DND-41 (cell line): Measurements from ENCODE around the gene SEPTIN6.
"Not testable (repeated sequence)": the region's sequence is repeated elsewhere in the genome, so short reads cannot be mapped to it uniquely, and the experiment has no call there.

ENCODE experiments used
- ATAC-seq: fragments of 200-7000 bp; cut with Tn5 transposase; 3 replicates; pipeline ENCODE4 v1.9.1; 2021; ENCODE audit warnings: low read depth; ENCODE audit not compliant: insufficient read depth
- DNase-seq: peaks from one replicate; pipeline ENCODE4 v3.0.0-alpha.2; 2020
- H2AFZ ChIP-seq: 2 replicates; pipeline ENCODE4 v1.6.0; 2012; ENCODE audit warnings: low read depth, low read length
- H3K27ac ChIP-seq: 2 replicates; pipeline ENCODE4 v1.5.1; 2012; ENCODE audit warnings: low read length, inconsistent platforms
- H3K27me3 ChIP-seq: fragments of 200-600 bp; sonication (generic); 2 replicates; pipeline ENCODE4 v1.6.0; 2012; ENCODE audit warnings: low read length, mild to moderate bottlenecking, inconsistent platforms; ENCODE audit not compliant: insufficient read depth, poor library complexity
- H3K36me3 ChIP-seq: 2 replicates; pipeline ENCODE4 v1.5.1; 2012; ENCODE audit warnings: low read length, inconsistent platforms; ENCODE audit not compliant: insufficient read depth
- H3K4me1 ChIP-seq: 2 replicates; pipeline ENCODE4 v1.5.1; 2012; ENCODE audit warnings: mild to moderate bottlenecking, low read length; ENCODE audit not compliant: insufficient read depth
- H3K4me2 ChIP-seq: 2 replicates; pipeline ENCODE4 v1.6.0; 2012; ENCODE audit warnings: mild to moderate bottlenecking, moderate library complexity, low read length, inconsistent platforms; ENCODE audit not compliant: insufficient read depth
- H3K4me3 ChIP-seq, 2 experiments: fragments of 200-600 bp in 1 of 2; shearing (Covaris generic) in 1 of 2; 2 replicates each; pipeline ENCODE4 v1.5.1; 2012 to 2016; ENCODE audit warnings: inconsistent platforms in 2 of 2, low read length in 2 of 2, mild to moderate bottlenecking in 2 of 2, low read depth in 1 of 2, moderate library complexity in 1 of 2
- H3K79me2 ChIP-seq: 2 replicates; pipeline ENCODE4 v1.6.0; 2012; ENCODE audit warnings: low read length, inconsistent platforms; ENCODE audit not compliant: insufficient read depth
- H3K9ac ChIP-seq: 2 replicates; pipeline ENCODE4 v1.6.0; 2012; ENCODE audit warnings: low read depth, mild to moderate bottlenecking, inconsistent platforms, low read length, moderate library complexity
- H3K9me3 ChIP-seq: 2 replicates; pipeline ENCODE4 v1.5.1; 2012; ENCODE audit warnings: low read length, moderate library complexity, mild to moderate bottlenecking, inconsistent platforms; ENCODE audit not compliant: insufficient read depth, severe bottlenecking
- H4K20me1 ChIP-seq: 2 replicates; pipeline ENCODE4 v1.6.0; 2012; ENCODE audit warnings: low read length; ENCODE audit not compliant: insufficient read depth
- EZH2 ChIP-seq: IDR thresholded peaks from 3 replicates; pipeline ENCODE4 v1.6.1; 2012; ENCODE audit warnings: borderline replicate concordance, low read depth, mild to moderate bottlenecking, moderate library complexity, low read length, inconsistent platforms; ENCODE audit not compliant: severe bottlenecking
- TF ChIP-seq, protein P1 (sequence below): IDR thresholded peaks from 2 replicates; pipeline ENCODE4 v1.5.1; 2012; ENCODE audit warnings: borderline replicate concordance, low read length, moderate library complexity, mild to moderate bottlenecking; ENCODE audit not compliant: poor library complexity, severe bottlenecking; ENCODE audit errors: extremely low read depth

Gene SEPTIN6

DNA sequence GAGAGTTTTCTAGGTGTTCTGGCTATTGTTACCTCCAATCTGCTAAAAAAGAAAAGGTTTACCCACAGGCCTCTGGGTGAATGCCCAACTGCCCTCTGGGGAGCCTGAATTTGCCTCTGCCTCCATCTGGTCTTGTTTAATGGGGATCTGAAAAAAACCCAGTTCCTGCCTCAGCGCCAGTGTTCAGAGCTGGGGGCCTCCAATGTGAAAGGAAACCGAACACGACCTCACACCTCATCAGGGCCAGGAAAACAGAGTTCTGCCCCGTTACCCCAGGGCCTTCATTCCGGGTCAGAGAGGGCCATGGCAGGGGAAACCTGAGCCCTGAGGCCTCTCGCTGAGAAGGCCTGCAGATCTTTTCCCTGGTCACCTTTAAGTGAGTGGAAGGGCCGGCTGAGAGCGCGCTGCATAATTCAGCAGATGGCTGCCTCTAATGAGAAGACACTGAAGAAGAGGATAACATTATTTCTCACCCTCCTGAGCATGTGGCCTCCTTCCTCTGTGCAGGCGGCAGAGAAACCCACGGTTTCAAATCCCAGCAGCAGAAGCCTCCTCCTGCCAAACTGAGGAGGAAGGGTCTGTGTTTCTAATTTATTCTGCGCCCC is 6.8 kb downstream of the SEPTIN6 start:
- DNase-seq, result peak; percentile 69
- peak overlapping the region in 1 of 2 experiments; percentile 30; a peak in 1 of 4 replicates for H3K4me3 ChIP-seq
- peaks cover 95% of the 10 kb centered on the region for H3K79me2 ChIP-seq
- peak overlapping the region; percentile 90 for H3K27ac ChIP-seq
- H3K36me3 ChIP-seq, result peaks cover 17% of the 10 kb centered on the region
- no peak overlapping the region for H2AFZ ChIP-seq
- peak; percentile 36 for ATAC-seq
- no peaks in the 10 kb centered on the region for H3K9me3 ChIP-seq
- peak overlapping the region; percentile 60 for H3K4me2 ChIP-seq
- H3K4me1 ChIP-seq, result peaks cover 100% of the 10 kb centered on the region
- H3K27me3 ChIP-seq, result no peaks in the 10 kb centered on the region
- peak overlapping the region; percentile 76 for H3K9ac ChIP-seq
- TF ChIP-seq EZH2, result no peak
- TF ChIP-seq, protein P1, sequence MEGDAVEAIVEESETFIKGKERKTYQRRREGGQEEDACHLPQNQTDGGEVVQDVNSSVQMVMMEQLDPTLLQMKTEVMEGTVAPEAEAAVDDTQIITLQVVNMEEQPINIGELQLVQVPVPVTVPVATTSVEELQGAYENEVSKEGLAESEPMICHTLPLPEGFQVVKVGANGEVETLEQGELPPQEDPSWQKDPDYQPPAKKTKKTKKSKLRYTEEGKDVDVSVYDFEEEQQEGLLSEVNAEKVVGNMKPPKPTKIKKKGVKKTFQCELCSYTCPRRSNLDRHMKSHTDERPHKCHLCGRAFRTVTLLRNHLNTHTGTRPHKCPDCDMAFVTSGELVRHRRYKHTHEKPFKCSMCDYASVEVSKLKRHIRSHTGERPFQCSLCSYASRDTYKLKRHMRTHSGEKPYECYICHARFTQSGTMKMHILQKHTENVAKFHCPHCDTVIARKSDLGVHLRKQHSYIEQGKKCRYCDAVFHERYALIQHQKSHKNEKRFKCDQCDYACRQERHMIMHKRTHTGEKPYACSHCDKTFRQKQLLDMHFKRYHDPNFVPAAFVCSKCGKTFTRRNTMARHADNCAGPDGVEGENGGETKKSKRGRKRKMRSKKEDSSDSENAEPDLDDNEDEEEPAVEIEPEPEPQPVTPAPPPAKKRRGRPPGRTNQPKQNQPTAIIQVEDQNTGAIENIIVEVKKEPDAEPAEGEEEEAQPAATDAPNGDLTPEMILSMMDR, result no peak
- H4K20me1 ChIP-seq, result peaks cover 16% of the 10 kb centered on the region

DNA sequence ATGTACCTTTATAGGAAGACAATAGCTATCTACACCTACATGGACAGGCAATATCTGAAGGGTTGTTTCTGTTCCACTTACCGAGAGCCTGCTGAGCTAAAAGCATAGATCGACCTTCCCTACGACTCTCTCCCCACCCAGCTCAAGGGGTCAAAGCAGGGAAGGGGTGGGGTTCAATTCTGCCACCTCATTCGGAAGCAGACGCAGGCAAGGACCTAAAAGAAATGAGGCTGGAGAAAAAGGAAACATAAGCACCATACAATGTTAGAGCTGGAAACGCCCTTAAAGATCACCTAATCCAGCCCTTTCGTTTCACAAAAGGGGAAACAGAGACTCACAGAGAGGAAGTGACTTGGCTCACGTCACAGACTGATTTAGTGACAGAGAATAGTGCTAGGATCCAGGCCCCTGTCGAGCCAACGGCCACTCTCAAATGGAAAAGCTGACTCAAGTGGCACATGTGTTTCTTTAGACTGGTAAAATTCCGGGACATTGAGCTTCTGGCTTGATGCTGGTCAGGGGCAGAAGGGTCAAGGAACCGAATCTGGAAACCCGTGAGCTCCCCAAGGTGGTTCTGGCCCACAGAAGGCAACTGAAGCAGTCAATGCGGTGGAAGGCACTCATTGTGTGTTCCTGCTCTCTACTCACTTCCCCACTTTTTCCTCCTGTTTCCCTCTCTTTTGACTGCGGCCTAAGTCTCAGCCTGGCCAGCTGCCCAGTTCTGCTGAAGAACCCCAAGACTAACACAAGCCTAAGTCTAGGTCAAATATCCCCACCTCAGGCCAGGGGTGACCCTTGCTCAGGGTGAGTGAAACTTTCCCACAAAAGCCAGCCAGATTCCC is 7.5 kb downstream of the SEPTIN6 start:
- peaks cover 100% of the 10 kb centered on the region for H3K4me1 ChIP-seq
- no peak overlapping the region for H2AFZ ChIP-seq
- H3K79me2 ChIP-seq, result peaks cover 95% of the 10 kb centered on the region
- peaks cover 16% of the 10 kb centered on the region for H3K36me3 ChIP-seq
- ATAC-seq (no peak), DNase-seq (no peak)
- TF ChIP-seq EZH2, result no peak
- TF ChIP-seq, protein P1, result no peak
- peak overlapping the region; percentile 90 for H3K27ac ChIP-seq
- H3K4me3 ChIP-seq, result peak overlapping the region in 1 of 2 experiments; percentile 30; a peak in 2 of 4 replicates
- peak overlapping the region; percentile 60 for H3K4me2 ChIP-seq
- no peaks in the 10 kb centered on the region for H3K9me3 ChIP-seq
- no peaks in the 10 kb centered on the region for H3K27me3 ChIP-seq
- H4K20me1 ChIP-seq, result peaks cover 10% of the 10 kb centered on the region
- H3K9ac ChIP-seq, result peak overlapping the region; percentile 76

DNA sequence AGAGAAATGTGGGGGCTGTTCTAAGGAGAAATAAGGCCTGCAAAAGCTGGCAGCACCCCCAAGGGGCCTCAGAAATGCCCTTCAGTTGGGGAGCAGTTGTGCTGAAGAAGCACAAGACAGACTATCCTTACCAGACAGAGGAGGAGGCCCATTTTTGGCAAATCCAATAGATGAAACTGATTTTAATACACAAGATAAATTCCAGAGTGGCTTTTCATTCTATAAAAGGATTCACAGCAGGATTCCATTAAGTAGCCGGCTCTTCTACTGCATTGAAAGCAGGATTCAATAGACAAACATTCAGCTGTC is 8.1 kb downstream of the SEPTIN6 start:
- Histone ChIP-seq H3K27ac (peak overlapping the region; percentile 90), H3K9ac (peak overlapping the region; percentile 76), H4K20me1 (peaks cover 5% of the 10 kb centered on the region; the same call in 1 of the 2 replicates), H3K4me2 (peak overlapping the region; percentile 60), H3K4me3 (peak overlapping the region in 1 of 2 experiments; percentile 36; a peak in 2 of 4 replicates), H3K9me3 (no peaks in the 10 kb centered on the region), H3K79me2 (peaks cover 95% of the 10 kb centered on the region), H3K4me1 (peaks cover 100% of the 10 kb centered on the region), H3K36me3 (peaks cover 12% of the 10 kb centered on the region), H2AFZ (no peak overlapping the region), H3K27me3 (no peaks in the 10 kb centered on the region)
- no peak for ATAC-seq
- no peak for DNase-seq
- TF ChIP-seq, protein P1, result no peak
- TF ChIP-seq EZH2, result no peak

DNA sequence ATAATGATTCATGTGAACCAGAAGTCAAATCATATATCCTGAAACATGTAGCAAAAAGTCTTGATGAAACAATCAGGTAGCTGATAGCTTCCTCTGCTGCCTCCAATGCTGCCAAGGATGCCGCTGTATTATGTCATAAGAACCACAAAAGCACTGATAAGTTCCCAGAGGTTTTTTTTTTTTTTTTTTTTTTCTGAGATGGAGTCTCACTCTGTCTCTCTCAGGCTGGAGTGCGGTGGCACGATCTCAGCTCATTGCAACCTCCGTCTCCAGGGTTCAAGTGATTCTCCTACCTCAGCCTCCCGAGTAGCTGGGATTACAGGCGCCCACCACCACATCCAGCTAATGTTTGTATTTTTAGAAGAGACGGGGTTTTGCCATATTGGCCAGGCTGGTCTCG is 8.7 kb downstream of the SEPTIN6 start:
- H3K27me3 ChIP-seq, H3K9me3 ChIP-seq, H4K20me1 ChIP-seq, ATAC-seq, H2AFZ ChIP-seq: not testable (repeated sequence)
- H3K4me3 ChIP-seq, result peak overlapping the region in 1 of 2 experiments; percentile 36; a peak in 1 of 4 replicates
- DNase-seq, result peak; percentile 52
- H3K4me2 ChIP-seq, result peak overlapping the region; percentile 60
- peaks cover 12% of the 10 kb centered on the region for H3K36me3 ChIP-seq
- H3K27ac ChIP-seq, result peak overlapping the region; percentile 90
- H3K4me1 ChIP-seq, result peaks cover 100% of the 10 kb centered on the region
- H3K79me2 ChIP-seq, result peaks cover 95% of the 10 kb centered on the region
- H3K9ac ChIP-seq, result peak overlapping the region; percentile 76
